DMS53 (cell line): ENCODE measurements around the gene SRGAP1.
A peak's percentile ranks its signal among the peaks of the same experiment; 100 is the strongest.
"Not testable (repeated sequence)": the region's sequence is repeated elsewhere in the genome, so short reads cannot be mapped to it uniquely, and the experiment has no call there.

Experiments used
- DNase-seq: peaks from one replicate; lab custom pipeline; 2025; lab: John Stamatoyannopoulos, UW

SRGAP1 gene

GRCh38 chr12:64053117-64053516 lies 208.6 kb downstream of the SRGAP1 start:
- no peak for DNase-seq

- no peak for DNase-seq
Measured at GRCh38 chr12:64054079-64054520, 209.6 kb downstream of the SRGAP1 start.

- no peak for DNase-seq
Measured at GRCh38 chr12:64056741-64057140, 212.2 kb downstream of the SRGAP1 start.

GRCh38 chr12:64057706-64058105 lies 213.2 kb downstream of the SRGAP1 start:
- no peak for DNase-seq

GRCh38 chr12:64058541-64059265 lies 214.2 kb downstream of the SRGAP1 start:
- DNase-seq: no peak

GRCh38 chr12:64059685-64060084 lies 215.2 kb downstream of the SRGAP1 start:
- DNase-seq: no peak

- DNase-seq: no peak
Measured at GRCh38 chr12:64061868-64062375, 217.4 kb downstream of the SRGAP1 start.

- no peak for DNase-seq
Measured at GRCh38 chr12:64063121-64063520, 218.6 kb downstream of the SRGAP1 start.

- no peak for DNase-seq
Measured at GRCh38 chr12:64064240-64064639, 219.7 kb downstream of the SRGAP1 start.

GRCh38 chr12:64064706-64065105 lies 220.2 kb downstream of the SRGAP1 start:
- DNase-seq: peak; percentile 36

GRCh38 chr12:64065881-64066451 lies 221.5 kb downstream of the SRGAP1 start:
- DNase-seq: no peak

- DNase-seq: no peak
Measured at GRCh38 chr12:64066776-64067175, 222.3 kb downstream of the SRGAP1 start.

- DNase-seq: no peak
Measured at GRCh38 chr12:64070454-64070853, 226.0 kb downstream of the SRGAP1 start.

- no peak for DNase-seq
Measured at GRCh38 chr12:64072916-64073575, 228.5 kb downstream of the SRGAP1 start.

- DNase-seq: not testable (repeated sequence)
Measured at GRCh38 chr12:64076565-64076964, 232.1 kb downstream of the SRGAP1 start.

- peak; percentile 49 for DNase-seq
Measured at GRCh38 chr12:64077922-64078321, 233.4 kb downstream of the SRGAP1 start.

GRCh38 chr12:64080319-64081007 lies 236.0 kb downstream of the SRGAP1 start:
- DNase-seq: peak; percentile 96

- peak; percentile 52 for DNase-seq
Measured at GRCh38 chr12:64081008-64081404, 236.5 kb downstream of the SRGAP1 start.

GRCh38 chr12:64082116-64082515 lies 237.6 kb downstream of the SRGAP1 start:
- no peak for DNase-seq

GRCh38 chr12:64082866-64083268 lies 238.4 kb downstream of the SRGAP1 start:
- no peak for DNase-seq

GRCh38 chr12:64083285-64084210 lies 239.0 kb downstream of the SRGAP1 start:
- DNase-seq: no peak
